HUES64 (cell line): Measurements from ENCODE around the gene SSRP1.
"Not testable (repeated sequence)": the region's sequence is repeated elsewhere in the genome, so short reads cannot be mapped to it uniquely, and the experiment has no call there.

Experiments
- H3K27ac ChIP-seq: 2 replicates; pipeline ENCODE4 v1.7.0; 2013; ENCODE audit warnings: low read depth, low read length, inconsistent platforms
- H3K27me3 ChIP-seq: 2 replicates; pipeline ENCODE4 v1.6.1; 2013; ENCODE audit warnings: mild to moderate bottlenecking, low read length; ENCODE audit not compliant: insufficient read depth
- H3K36me3 ChIP-seq: 2 replicates; pipeline ENCODE4 v1.6.1; 2013; ENCODE audit warnings: mild to moderate bottlenecking, low read length; ENCODE audit not compliant: insufficient read depth
- H3K4me1 ChIP-seq: 2 replicates; pipeline ENCODE4 v1.6.1; 2013; ENCODE audit warnings: mild to moderate bottlenecking, low read length, moderate library complexity; ENCODE audit not compliant: insufficient read depth
- H3K4me3 ChIP-seq: 2 replicates; pipeline ENCODE4 v1.5.1; 2013; ENCODE audit warnings: mild to moderate bottlenecking, low read length, moderate library complexity
- H3K9ac ChIP-seq: 2 replicates; pipeline ENCODE4 v1.6.1; 2013; ENCODE audit warnings: mild to moderate bottlenecking, low read depth, low read length
- H3K9me3 ChIP-seq: 2 replicates; pipeline ENCODE4 v1.6.1; 2013; ENCODE audit warnings: low read depth, low read length; ENCODE audit not compliant: insufficient read depth
- WGBS: fragments of 150-250, 120-280 bp; methylation state at CpG from one replicate; pipeline ENCODE4 v1.1.7; 2013; ENCODE audit warnings: missing lambda C conversion rate; 5-methylcytosine and 5-hydroxymethylcytosine counted together

SSRP1 gene

DNA sequence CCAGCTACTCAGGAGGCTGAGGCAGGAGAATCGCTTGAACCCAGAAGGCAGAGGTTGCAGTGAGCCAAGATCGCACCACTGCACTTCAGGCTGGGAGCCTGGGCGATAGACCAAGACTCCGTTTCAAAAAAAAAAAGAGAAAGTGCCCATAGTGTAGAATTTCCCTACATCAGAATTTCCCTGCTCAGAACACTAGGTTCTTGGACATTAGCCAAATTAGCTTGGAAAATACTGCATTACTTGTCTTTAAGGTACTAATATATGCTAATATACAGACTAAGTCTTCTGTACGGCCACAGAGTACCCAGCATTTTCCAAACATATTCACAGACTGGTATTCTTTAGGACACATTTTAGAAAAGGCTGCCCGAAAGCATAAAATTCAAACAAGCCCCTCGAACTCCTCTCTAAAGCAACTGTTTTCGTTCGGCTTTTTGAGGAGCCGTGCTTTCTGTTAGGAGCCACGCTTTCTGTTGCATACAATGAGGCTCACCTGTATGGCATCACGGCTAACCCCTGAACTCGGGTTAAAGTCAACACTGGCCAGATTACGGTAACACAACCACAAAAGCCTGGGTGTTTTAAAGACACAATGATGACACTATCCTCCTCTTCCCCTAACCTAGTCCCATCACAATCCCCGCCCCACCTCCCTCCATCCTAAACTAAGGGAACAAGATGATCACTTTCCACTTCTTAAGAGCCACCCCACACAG is 29.4 kb downstream of the SSRP1 start:
- H3K27ac ChIP-seq = no peak overlapping the region
- H3K4me1 ChIP-seq = peaks cover 9% of the 10 kb centered on the region; the same call in 1 of the 2 replicates
- H3K4me3 ChIP-seq = no peak overlapping the region
- peaks cover 56% of the 10 kb centered on the region for H3K36me3 ChIP-seq
- WGBS = 93% methylated on average over 15 of the region's 15 CpGs
- H3K27me3 ChIP-seq = no peaks in the 10 kb centered on the region
- H3K9me3 ChIP-seq = no peaks in the 10 kb centered on the region
- no peak overlapping the region for H3K9ac ChIP-seq

GRCh38 chr11:57305523-57305922 is 30.2 kb downstream of the SSRP1 start:
- H3K36me3 ChIP-seq = peaks cover 63% of the 10 kb centered on the region
- no peak overlapping the region for H3K27ac ChIP-seq
- H3K9me3 ChIP-seq = no peaks in the 10 kb centered on the region
- H3K4me1 ChIP-seq = peaks cover 5% of the 10 kb centered on the region; the same call in 1 of the 2 replicates
- H3K9ac ChIP-seq = no peak overlapping the region
- 93% methylated on average over 8 of the region's 8 CpGs for WGBS
- no peak overlapping the region for H3K4me3 ChIP-seq
- H3K27me3 ChIP-seq = no peaks in the 10 kb centered on the region

DNA sequence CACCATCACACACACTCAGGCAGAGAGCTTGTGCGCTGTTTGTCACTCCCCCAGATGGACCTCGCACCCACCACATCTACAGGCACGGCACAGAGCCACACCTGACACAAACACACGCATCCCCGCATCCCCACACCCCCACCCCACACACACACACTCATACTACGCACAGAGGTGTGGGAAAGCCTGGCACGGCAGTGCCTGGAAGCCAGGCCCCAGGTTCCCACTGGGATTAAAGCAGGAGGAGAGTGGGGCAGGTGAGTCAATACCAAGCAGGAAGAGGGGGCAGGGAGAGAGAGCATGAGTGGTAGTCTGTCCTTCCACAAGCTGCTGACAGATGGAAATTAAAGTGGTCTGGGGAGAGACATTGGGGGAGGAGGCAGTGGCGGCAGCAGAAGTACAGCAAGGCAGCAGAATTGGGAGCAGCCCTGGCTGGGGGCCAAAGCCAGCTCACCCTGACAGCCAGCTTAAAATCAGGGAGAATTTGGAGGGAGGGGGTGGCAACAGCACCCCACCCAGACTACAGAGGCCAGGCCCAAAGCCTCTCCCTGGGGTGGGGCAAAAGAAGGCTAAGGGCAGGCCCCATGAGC is 31.6 kb downstream of the SSRP1 start:
- Histone ChIP-seq H3K9ac (no peak overlapping the region), H3K36me3 (peaks cover 63% of the 10 kb centered on the region), H3K27me3 (no peaks in the 10 kb centered on the region), H3K9me3 (peaks cover 7% of the 10 kb centered on the region; the same call in 1 of the 2 replicates), H3K4me3 (no peak overlapping the region), H3K4me1 (peaks cover 4% of the 10 kb centered on the region; the same call in 1 of the 2 replicates), H3K27ac (no peak overlapping the region)
- 93% methylated on average over 8 of the region's 8 CpGs for WGBS

- Histone ChIP-seq H3K4me3 (no peak overlapping the region), H3K36me3 (peaks cover 64% of the 10 kb centered on the region), H3K4me1 (peaks cover 4% of the 10 kb centered on the region; the same call in 1 of the 2 replicates), H3K27me3 (no peaks in the 10 kb centered on the region), H3K9me3 (peaks cover 7% of the 10 kb centered on the region; the same call in 1 of the 2 replicates), H3K9ac (no peak overlapping the region), H3K27ac (peak overlapping the region; percentile 40; the same call in 1 of the 2 replicates)
- WGBS = 84% methylated on average over 17 of the region's 17 CpGs
Measured at GRCh38 chr11:57303280-57303989, 32.3 kb downstream of the SSRP1 start.

DNA sequence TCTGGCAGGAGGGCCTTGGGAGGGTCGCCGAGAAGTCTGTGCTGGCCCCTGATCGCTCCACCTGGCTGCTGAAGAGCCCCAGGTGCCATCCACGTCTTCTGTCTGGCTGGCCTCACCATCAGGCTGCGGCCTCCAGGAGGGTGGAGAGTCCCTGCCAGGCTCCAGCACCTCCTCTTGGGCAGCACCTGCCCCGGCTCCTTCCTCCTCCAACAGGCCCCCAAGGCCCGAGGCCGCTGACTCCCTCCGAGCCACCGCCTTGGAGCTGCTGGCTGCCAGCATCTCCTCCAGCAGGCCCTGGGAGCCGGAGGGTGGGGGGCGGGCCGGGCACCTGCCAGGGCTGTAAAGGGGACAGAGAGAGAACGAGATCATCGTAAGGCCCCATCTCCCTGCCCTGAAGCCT is 33.2 kb downstream of the SSRP1 start:
- H3K36me3 ChIP-seq = peaks cover 64% of the 10 kb centered on the region
- H3K4me3 ChIP-seq = no peak overlapping the region
- H3K9ac ChIP-seq = no peak overlapping the region
- H3K27me3 ChIP-seq = no peaks in the 10 kb centered on the region
- WGBS = 96% methylated on average over 15 of the region's 15 CpGs
- H3K9me3 ChIP-seq = peaks cover 7% of the 10 kb centered on the region; the same call in 1 of the 2 replicates
- peaks cover 4% of the 10 kb centered on the region; the same call in 1 of the 2 replicates for H3K4me1 ChIP-seq
- H3K27ac ChIP-seq = no peak overlapping the region

GRCh38 chr11:57301711-57302423 is 33.8 kb downstream of the SSRP1 start:
- Histone ChIP-seq H3K4me1 (peaks cover 4% of the 10 kb centered on the region; the same call in 1 of the 2 replicates), H3K36me3 (peaks cover 69% of the 10 kb centered on the region)
- WGBS = 96% methylated on average over 27 of the region's 27 CpGs

DNA sequence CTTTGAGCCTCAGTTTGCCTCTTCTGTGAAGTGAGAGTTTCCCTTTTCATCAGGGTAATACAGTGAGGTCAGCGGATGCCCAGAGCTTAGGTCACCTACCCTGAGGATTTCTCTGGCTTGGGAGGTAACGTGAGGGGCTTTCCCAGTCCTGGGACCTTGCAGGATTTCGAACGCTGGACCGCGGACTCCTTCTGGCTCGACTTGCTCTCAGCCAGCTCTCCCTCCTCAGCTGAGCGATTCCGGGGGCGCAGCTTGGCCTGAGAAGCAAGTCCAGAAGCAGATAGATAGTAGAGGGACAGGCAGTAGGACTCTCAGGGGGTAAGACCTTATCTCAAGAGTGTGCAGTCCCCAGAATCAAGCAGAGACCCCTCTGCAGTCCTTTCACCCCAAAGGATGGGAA is 34.9 kb downstream of the SSRP1 start:
- 97% methylated on average over 10 of the region's 10 CpGs for WGBS
- peaks cover 7% of the 10 kb centered on the region; the same call in 1 of the 2 replicates for H3K9me3 ChIP-seq
- H3K9ac ChIP-seq = no peak overlapping the region
- H3K4me3 ChIP-seq = no peak overlapping the region
- H3K4me1 ChIP-seq = peaks cover 4% of the 10 kb centered on the region; the same call in 1 of the 2 replicates
- no peak overlapping the region for H3K27ac ChIP-seq
- peaks cover 66% of the 10 kb centered on the region for H3K36me3 ChIP-seq
- H3K27me3 ChIP-seq = no peaks in the 10 kb centered on the region

More at GRCh38 chr11:57301711-57302423, 33.8 kb downstream of the SSRP1 start:
- Histone ChIP-seq H3K4me3 (no peak overlapping the region), H3K9ac (no peak overlapping the region), H3K9me3 (peaks cover 7% of the 10 kb centered on the region; the same call in 1 of the 2 replicates), H3K27ac (no peak overlapping the region), H3K27me3 (no peaks in the 10 kb centered on the region)

DNA sequence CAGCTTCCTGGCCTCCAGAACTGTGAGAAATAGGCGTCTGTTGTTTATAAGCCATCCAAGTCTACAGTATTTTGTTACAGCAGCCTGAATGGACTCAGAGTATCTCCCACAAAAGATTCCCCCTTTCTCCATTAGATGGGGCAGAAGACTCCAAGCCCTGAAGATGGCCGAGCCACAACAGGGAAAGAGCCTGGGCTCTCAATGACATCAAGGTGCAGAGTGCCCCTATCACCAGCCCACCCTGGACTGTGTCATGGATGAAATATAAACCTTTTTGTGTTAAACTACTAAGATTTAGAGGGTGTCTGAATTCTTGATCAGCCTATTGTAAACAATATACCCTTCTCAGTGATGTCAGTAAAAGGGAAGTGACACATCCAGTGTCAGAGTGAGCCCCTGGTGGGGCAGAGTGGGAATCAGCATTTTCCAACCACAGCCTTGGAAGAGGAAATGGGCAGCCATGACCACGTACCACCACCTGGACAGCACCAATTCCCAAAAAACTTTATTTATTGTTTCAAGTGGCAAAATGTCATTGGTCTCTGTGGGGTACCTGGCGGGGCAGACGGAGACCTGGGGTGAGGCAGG is 36.4 kb downstream of the SSRP1 start:
- Histone ChIP-seq H3K9me3 (peaks cover 7% of the 10 kb centered on the region; the same call in 1 of the 2 replicates), H3K27ac (no peak overlapping the region), H3K9ac (no peak overlapping the region), H3K36me3 (peaks cover 64% of the 10 kb centered on the region), H3K4me3 (no peak overlapping the region), H3K27me3 (no peaks in the 10 kb centered on the region), H3K4me1 (peaks cover 2% of the 10 kb centered on the region; the same call in 1 of the 2 replicates)
- WGBS = 93% methylated on average over 3 of the region's 5 CpGs

- H3K27ac ChIP-seq = no peak overlapping the region
- no peaks in the 10 kb centered on the region for H3K27me3 ChIP-seq
- 86% methylated on average over 2 of the region's 2 CpGs for WGBS
Measured at GRCh38 chr11:57297221-57297620, 38.5 kb downstream of the SSRP1 start.

DNA sequence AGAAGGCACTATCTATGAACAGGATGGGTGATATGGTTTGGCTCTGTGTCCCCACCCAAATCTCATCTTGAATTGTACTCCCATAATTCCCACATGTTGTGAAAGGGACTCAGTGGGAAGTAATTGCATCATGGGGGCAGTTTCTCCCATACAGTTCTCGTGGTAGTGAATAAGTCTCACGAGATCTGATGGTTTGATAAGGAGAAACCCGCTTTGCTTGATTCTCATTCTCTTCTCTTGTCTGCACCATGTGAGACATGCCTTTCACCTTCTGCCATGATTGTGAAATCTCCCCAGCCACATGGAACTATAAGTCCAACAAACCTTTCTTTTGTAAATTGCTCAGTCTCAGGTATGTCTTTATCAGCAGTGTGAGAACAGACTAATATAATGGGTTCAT is 39.5 kb downstream of the SSRP1 start:
- not testable (repeated sequence) for H3K9ac ChIP-seq, H3K27me3 ChIP-seq, H3K4me1 ChIP-seq, H3K27ac ChIP-seq, H3K9me3 ChIP-seq, H3K4me3 ChIP-seq
- WGBS = 100% methylated on average over 3 of the region's 3 CpGs
- peaks cover 44% of the 10 kb centered on the region for H3K36me3 ChIP-seq

More at GRCh38 chr11:57297221-57297620, 38.5 kb downstream of the SSRP1 start:
- peaks cover 7% of the 10 kb centered on the region; the same call in 1 of the 2 replicates for H3K9me3 ChIP-seq
- H3K36me3 ChIP-seq = peaks cover 54% of the 10 kb centered on the region
- H3K9ac ChIP-seq = no peak overlapping the region
- no peak overlapping the region for H3K4me3 ChIP-seq
- H3K4me1 ChIP-seq = no peaks in the 10 kb centered on the region
